Keratinocyte (primary cell): ENCODE measurements around the gene CCNL2. TPM values are rescaled to one million over a fixed set of nuclear protein-coding genes. Genes with fewer than 3 reads are reported as not detected.
A peak's percentile ranks its signal among the peaks of the same experiment; 100 is the strongest.

ENCODE experiments used
- DNase-seq: peaks from one replicate; pipeline ENCODE4 v3.0.0-alpha.2; 2011; ENCODE audit warnings: low read depth, missing footprints, low spot score
- FAIRE-seq: peaks from 2 replicates; lab custom pipeline; 2011; peaks lifted over from hg19 to GRCh38; lab: Jason Lieb, UNC
- H2AFZ ChIP-seq: 2 replicates; pipeline ENCODE4 v1.6.0; 2012; ENCODE audit warnings: low read length, control low read depth, inconsistent platforms; ENCODE audit not compliant: control insufficient read depth
- H3K27ac ChIP-seq: 2 replicates; pipeline ENCODE4 v1.5.1; 2011; ENCODE audit warnings: low read length; ENCODE audit not compliant: control insufficient read depth, insufficient read depth
- H3K27me3 ChIP-seq: 3 replicates; pipeline ENCODE4 v1.6.0; 2011; ENCODE audit warnings: low read length; ENCODE audit not compliant: control insufficient read depth, insufficient read depth; ENCODE audit errors: extremely low read depth
- H3K36me3 ChIP-seq, 2 experiments: 2 replicates in 1 of 2; 3 replicates in 1 of 2; pipeline ENCODE4 v1.5.1; 2011; ENCODE audit warnings: low read length in 2 of 2, mild to moderate bottlenecking in 1 of 2; ENCODE audit not compliant: control insufficient read depth in 2 of 2, insufficient read depth in 2 of 2; ENCODE audit errors: extremely low read depth in 1 of 2
- H3K4me1 ChIP-seq: 3 replicates; pipeline ENCODE4 v1.5.1; 2011; ENCODE audit warnings: low read length; ENCODE audit not compliant: control insufficient read depth, insufficient read depth; ENCODE audit errors: extremely low read depth
- H3K4me2 ChIP-seq: 3 replicates; pipeline ENCODE4 v1.6.0; 2011; ENCODE audit warnings: low read depth, low read length; ENCODE audit not compliant: control insufficient read depth, insufficient read depth; ENCODE audit errors: extremely low read depth
- H3K4me3 ChIP-seq, 3 experiments: fragments of 200-600 bp in 1 of 3; sonication (generic) in 1 of 3; 2 replicates in 2 of 3; 3 replicates in 1 of 3; pipeline ENCODE4 v1.5.1; 2011 to 2016; ENCODE audit warnings: low read length in 3 of 3, mild to moderate bottlenecking in 3 of 3, control low read depth in 2 of 3, inconsistent platforms in 1 of 3, low read depth in 1 of 3, mixed read lengths in 1 of 3, mixed run types in 1 of 3, moderate library complexity in 1 of 3; ENCODE audit not compliant: control insufficient read depth in 2 of 3, insufficient read depth in 2 of 3; ENCODE audit errors: extremely low read depth in 1 of 3
- H3K79me2 ChIP-seq: 2 replicates; pipeline ENCODE4 v1.6.0; 2012; ENCODE audit warnings: low read length; ENCODE audit not compliant: control insufficient read depth, insufficient read depth
- H3K9ac ChIP-seq: 3 replicates; pipeline ENCODE4 v1.6.0; 2011; ENCODE audit warnings: low read length; ENCODE audit not compliant: control insufficient read depth, insufficient read depth; ENCODE audit errors: extremely low read depth
- H3K9me1 ChIP-seq: 3 replicates; pipeline ENCODE4 v1.6.0; 2011; ENCODE audit warnings: low read length; ENCODE audit not compliant: control insufficient read depth, insufficient read depth; ENCODE audit errors: extremely low read depth
- H3K9me3 ChIP-seq: 2 replicates; pipeline ENCODE4 v1.5.1; 2012; ENCODE audit warnings: low read depth, low read length; ENCODE audit not compliant: control insufficient read depth
- H4K20me1 ChIP-seq: 3 replicates; pipeline ENCODE4 v1.6.0; 2011; ENCODE audit warnings: low read length; ENCODE audit not compliant: control insufficient read depth, insufficient read depth; ENCODE audit errors: extremely low read depth
- EZH2 ChIP-seq: IDR thresholded peaks from one replicate; pipeline ENCODE4 v1.6.1; 2012; ENCODE audit warnings: inconsistent platforms, mild to moderate bottlenecking, low read length, moderate library complexity
- dilution Hi-C: fragments of 300-500 bp; cut with MboI; formaldehyde crosslinking; loops from one replicate; pipeline ENCODE4 v1.7.0; 2020; ENCODE audit warnings: low sequenced_read_pairs; ENCODE audit not compliant: extremely low pct_ligation_motif_present
- polyA plus RNA-seq, 5 experiments: library from polyadenylated mRNA; depleted of rRNA in 3 of 5; stranded (reverse) in 3 of 5; stranded (forward) in 1 of 5; unstranded in 1 of 5; fragments of >200 nt; gene quantifications; 1 replicate in 1 of 5; 2 replicates in 3 of 5; 3 replicates in 1 of 5; pipeline versions ENCODE4 v1.2.1 to v1.2.3, GENCODE V29; 2011 to 2012; ENCODE audit warnings: missing spikeins in 2 of 5, low read depth in 1 of 5, low replicate concordance in 1 of 5
- TF ChIP-seq, protein P1 (sequence below), 3 experiments: IDR thresholded peaks in 1 of 3; conservative IDR thresholded peaks in 1 of 3; optimal IDR thresholded peaks in 1 of 3; 2 replicates in 2 of 3; 3 replicates in 1 of 3; pipeline versions ENCODE3 to v1.5.1; 2011; ENCODE audit warnings: low read length in 3 of 3, mild to moderate bottlenecking in 3 of 3, moderate library complexity in 2 of 3, control low read depth in 1 of 3, inconsistent platforms in 1 of 3; ENCODE audit not compliant: insufficient read depth in 2 of 3; ENCODE audit errors: extremely low read depth in 1 of 3

Gene CCNL2
- polyA plus RNA-seq, 1 donor (not counting 4 experiments of a cell fraction or from before 2014, with no cell fraction given), result 140 TPM

DNA sequence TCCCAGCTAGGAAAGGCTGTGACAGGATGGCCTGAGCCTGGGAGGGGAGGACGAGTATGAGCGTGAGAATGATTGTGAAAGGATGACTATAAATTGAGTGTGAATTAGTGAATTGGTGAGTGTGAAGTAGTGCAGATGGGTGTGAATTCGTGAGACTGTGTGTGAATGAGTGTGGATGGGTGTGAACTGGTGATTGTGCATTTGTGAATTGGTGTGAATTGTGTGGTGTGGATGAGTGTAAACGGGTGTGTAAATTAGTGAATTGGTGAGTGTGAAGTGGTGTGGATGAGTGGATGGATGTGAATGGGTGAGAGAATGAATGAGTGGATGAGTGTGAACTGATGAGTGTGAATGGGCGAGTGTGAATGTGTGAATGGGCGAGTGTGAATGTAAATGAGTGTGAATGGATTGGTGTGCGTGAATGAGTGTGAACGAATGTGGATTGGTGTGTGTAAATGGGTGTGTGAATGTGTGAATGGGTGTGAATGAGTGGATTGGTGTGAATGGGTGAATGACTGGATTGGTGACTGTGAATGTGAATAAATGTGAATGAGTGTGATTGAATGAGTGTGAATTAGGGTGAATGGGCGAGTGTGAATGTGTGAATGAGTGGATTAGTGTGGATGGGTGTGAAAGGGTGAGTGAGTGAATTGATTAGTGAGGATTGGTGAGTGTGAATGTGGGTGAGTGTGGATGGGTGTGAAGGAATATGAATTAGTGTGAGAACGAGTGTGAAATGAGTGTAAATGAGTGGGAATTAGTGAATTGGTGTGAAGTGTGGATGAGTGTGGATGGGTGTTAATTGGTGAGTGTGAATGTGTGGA, 33.0 kb downstream of the CCNL2 start:
- dilution Hi-C loops, result no loop called here
- H4K20me1 ChIP-seq, result no peaks in the 10 kb centered on the region
- FAIRE-seq, result no peak

DNA sequence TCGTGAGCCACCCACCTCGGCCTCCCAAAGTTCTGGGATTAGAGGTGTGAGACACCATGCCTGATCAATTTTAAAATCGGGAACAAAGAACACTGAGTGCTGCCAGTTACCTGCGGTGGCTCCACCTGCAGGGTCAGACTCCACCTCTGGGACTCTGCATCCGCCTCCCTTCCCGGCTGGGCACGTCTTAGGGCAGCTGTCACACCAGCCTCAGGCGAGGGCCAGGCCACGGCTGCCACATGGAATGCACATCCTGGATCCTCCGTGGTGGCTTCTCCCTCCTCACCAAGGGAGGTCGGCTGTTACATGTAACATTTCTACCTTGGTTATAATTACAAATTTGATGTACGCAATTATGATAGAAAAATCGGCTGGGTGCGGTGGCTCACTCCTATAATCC, 34.9 kb downstream of the CCNL2 start:
- DNase-seq (no peak), FAIRE-seq (peak; percentile 73)
- TF ChIP-seq, protein P1, sequence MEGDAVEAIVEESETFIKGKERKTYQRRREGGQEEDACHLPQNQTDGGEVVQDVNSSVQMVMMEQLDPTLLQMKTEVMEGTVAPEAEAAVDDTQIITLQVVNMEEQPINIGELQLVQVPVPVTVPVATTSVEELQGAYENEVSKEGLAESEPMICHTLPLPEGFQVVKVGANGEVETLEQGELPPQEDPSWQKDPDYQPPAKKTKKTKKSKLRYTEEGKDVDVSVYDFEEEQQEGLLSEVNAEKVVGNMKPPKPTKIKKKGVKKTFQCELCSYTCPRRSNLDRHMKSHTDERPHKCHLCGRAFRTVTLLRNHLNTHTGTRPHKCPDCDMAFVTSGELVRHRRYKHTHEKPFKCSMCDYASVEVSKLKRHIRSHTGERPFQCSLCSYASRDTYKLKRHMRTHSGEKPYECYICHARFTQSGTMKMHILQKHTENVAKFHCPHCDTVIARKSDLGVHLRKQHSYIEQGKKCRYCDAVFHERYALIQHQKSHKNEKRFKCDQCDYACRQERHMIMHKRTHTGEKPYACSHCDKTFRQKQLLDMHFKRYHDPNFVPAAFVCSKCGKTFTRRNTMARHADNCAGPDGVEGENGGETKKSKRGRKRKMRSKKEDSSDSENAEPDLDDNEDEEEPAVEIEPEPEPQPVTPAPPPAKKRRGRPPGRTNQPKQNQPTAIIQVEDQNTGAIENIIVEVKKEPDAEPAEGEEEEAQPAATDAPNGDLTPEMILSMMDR (optimal IDR thresholded peaks at IDR 0.05 in 1 of 3, IDR thresholded peaks at IDR 0.05 in 1 of 3, conservative IDR thresholded peaks at IDR 0.05 in 1 of 3; ENCODE audit: extremely low read depth in 1 of 3, insufficient read depth in 2 of 3, low read length in 3 of 3), result peak in 1 of 3 experiments; percentile 12
- no peak for TF ChIP-seq EZH2
- H3K36me3 ChIP-seq, result no peaks in the 10 kb centered on the region
- no peaks in the 10 kb centered on the region for H4K20me1 ChIP-seq
- no peak overlapping the region for H3K4me3 ChIP-seq
- no peaks in the 10 kb centered on the region for H3K79me2 ChIP-seq
- H3K4me1 ChIP-seq, result peaks cover 23% of the 10 kb centered on the region
- H3K4me2 ChIP-seq, result peak overlapping the region; percentile 27
- dilution Hi-C loops, result no loop called here
- no peak overlapping the region for H3K27ac ChIP-seq
- no peak overlapping the region for H3K9ac ChIP-seq
- no peak overlapping the region for H2AFZ ChIP-seq
- H3K9me3 ChIP-seq, result peaks cover 7% of the 10 kb centered on the region
- no peaks in the 10 kb centered on the region for H3K9me1 ChIP-seq
- no peaks in the 10 kb centered on the region for H3K27me3 ChIP-seq

More for the DNA sequence above, 33.0 kb downstream of the CCNL2 start:
- no peak overlapping the region for H3K4me2 ChIP-seq
- no peaks in the 10 kb centered on the region for H3K79me2 ChIP-seq
- peaks cover 7% of the 10 kb centered on the region for H3K9me3 ChIP-seq
- H3K27ac ChIP-seq, result no peak overlapping the region
- no peaks in the 10 kb centered on the region for H3K27me3 ChIP-seq
- no peaks in the 10 kb centered on the region for H3K36me3 ChIP-seq
- peaks cover 7% of the 10 kb centered on the region for H3K4me1 ChIP-seq
- DNase-seq, result no peak
- TF ChIP-seq, protein P1 (optimal IDR thresholded peaks at IDR 0.05 in 1 of 3, IDR thresholded peaks at IDR 0.05 in 1 of 3, conservative IDR thresholded peaks at IDR 0.05 in 1 of 3; ENCODE audit: extremely low read depth in 1 of 3, insufficient read depth in 2 of 3, low read length in 3 of 3), result no peak
- no peak for TF ChIP-seq EZH2
- no peak overlapping the region for H3K4me3 ChIP-seq
- H2AFZ ChIP-seq, result no peak overlapping the region
- no peak overlapping the region for H3K9ac ChIP-seq
- no peaks in the 10 kb centered on the region for H3K9me1 ChIP-seq
